Activated T-cell treated with anti-CD3 and anti-CD28 coated beads for 48 hours (primary cell): ENCODE data around the gene NUDT16L1.

Experiments used
- DNase-seq: peaks from one replicate; pipeline ENCODE4 v3.0.0-alpha.2; 2020; ENCODE audit warnings: low read depth

NUDT16L1 gene

GRCh38 chr16:4664538-4665418 is 28.6 kb upstream of the NUDT16L1 start:
- peak; percentile 33 for DNase-seq

GRCh38 chr16:4666537-4667202 is 26.7 kb upstream of the NUDT16L1 start:
- no peak for DNase-seq

GRCh38 chr16:4667203-4667963 is 26.0 kb upstream of the NUDT16L1 start:
- no peak for DNase-seq

GRCh38 chr16:4668313-4668960 is 24.9 kb upstream of the NUDT16L1 start:
- no peak for DNase-seq

GRCh38 chr16:4673387-4674046 is 19.8 kb upstream of the NUDT16L1 start:
- DNase-seq, result no peak

- no peak for DNase-seq
These were observed 18.3 kb upstream of the NUDT16L1 start for GRCh38 chr16:4674926-4675530.

GRCh38 chr16:4675864-4676786 is 17.2 kb upstream of the NUDT16L1 start:
- peak; percentile 64 for DNase-seq

GRCh38 chr16:4676831-4677230 is 16.5 kb upstream of the NUDT16L1 start:
- DNase-seq, result no peak

- DNase-seq, result no peak
These were observed 16.0 kb upstream of the NUDT16L1 start for GRCh38 chr16:4677390-4677789.

- no peak for DNase-seq
These were observed 15.4 kb upstream of the NUDT16L1 start for GRCh38 chr16:4677994-4678393.

- DNase-seq, result no peak
These were observed 14.8 kb upstream of the NUDT16L1 start for GRCh38 chr16:4678596-4678995.

- DNase-seq, result no peak
These were observed 14.1 kb upstream of the NUDT16L1 start for GRCh38 chr16:4679156-4679849.

- DNase-seq, result no peak
These were observed 13.3 kb upstream of the NUDT16L1 start for GRCh38 chr16:4679850-4680636.

- no peak for DNase-seq
These were observed 12.5 kb upstream of the NUDT16L1 start for GRCh38 chr16:4680673-4681470.

GRCh38 chr16:4681471-4682083 is 11.8 kb upstream of the NUDT16L1 start:
- DNase-seq, result no peak

- DNase-seq, result no peak
These were observed 11.2 kb upstream of the NUDT16L1 start for GRCh38 chr16:4682084-4682591.

GRCh38 chr16:4682616-4683254 is 10.6 kb upstream of the NUDT16L1 start:
- peak; percentile 59 for DNase-seq
